OCI-LY7 (cell line): ENCODE results near the gene PPP4R1. TPM values are rescaled to one million over a fixed set of nuclear protein-coding genes. Genes with fewer than 3 reads are reported as not detected.
A peak's percentile ranks its signal among the peaks of the same experiment; 100 is the strongest.

Experiments used
- Bru-seq: library from RNA; stranded (reverse); fragments of 400-500 nt; gene quantifications from one replicate; lab custom pipeline; 2021; lab: Mats Ljungman, UMichigan
- BruChase-seq, 2 experiments: library from RNA; stranded (reverse); fragments of 400-500 nt; gene quantifications; one replicate each; lab custom pipeline; 2021; lab: Mats Ljungman, UMichigan
- BruUV-seq: library from RNA; stranded (reverse); fragments of 400-500 nt; replicated peaks from 2 replicates; lab custom pipeline; 2021; lab: Mats Ljungman, UMichigan
- CTCF ChIA-PET: fragments of 300-600 bp; sonication (Branson Sonifier 250); formaldehyde crosslinking; loops from one replicate; lab custom pipeline; 2022; ENCODE audit warnings: antibody characterized with exemption; ENCODE audit not compliant: unreplicated experiment; lab: Charles Lee
- POLR2A ChIA-PET: fragments of 300-600 bp; sonication (Branson Sonifier 250); formaldehyde crosslinking; loops from one replicate; lab custom pipeline; 2022; ENCODE audit warnings: antibody characterized with exemption; lab: Charles Lee
- DNase-seq: peaks from one replicate; pipeline ENCODE4 v3.0.0-alpha.2; 2015; ENCODE audit warnings: low spot score
- H2AFZ ChIP-seq: fragments of 200-600 bp; sonication (generic), shearing (Covaris generic); 2 replicates; pipeline ENCODE4 v1.6.1; 2014; ENCODE audit warnings: mild to moderate bottlenecking, antibody characterized with exemption, low read length, moderate library complexity
- H3K27ac ChIP-seq: fragments of 200-600 bp; sonication (generic); 2 replicates; pipeline ENCODE4 v1.5.1; 2014; ENCODE audit warnings: mixed run types, low read depth, mild to moderate bottlenecking, moderate library complexity, low read length, inconsistent platforms; ENCODE audit not compliant: poor library complexity, severe bottlenecking
- H3K36me3 ChIP-seq: fragments of 200-600 bp; sonication (generic); 2 replicates; pipeline ENCODE4 v1.6.1; 2014; ENCODE audit warnings: mild to moderate bottlenecking, antibody characterized with exemption, low read length, moderate library complexity, mixed read lengths; ENCODE audit not compliant: insufficient read depth
- H3K4me1 ChIP-seq: fragments of 200-600 bp; sonication (generic); 2 replicates; pipeline ENCODE4 v1.5.1; 2014; ENCODE audit warnings: mild to moderate bottlenecking, low read length; ENCODE audit not compliant: insufficient read depth, poor library complexity, severe bottlenecking
- H3K4me2 ChIP-seq: fragments of 200-600 bp; sonication (generic); 2 replicates; pipeline ENCODE4 v1.6.1; 2014; ENCODE audit warnings: mild to moderate bottlenecking, low read length
- H3K4me3 ChIP-seq: fragments of 200-600 bp; sonication (generic); 2 replicates; pipeline ENCODE4 v1.5.1; 2014; ENCODE audit warnings: mild to moderate bottlenecking, low read depth, low read length; ENCODE audit not compliant: poor library complexity, severe bottlenecking
- H3K79me2 ChIP-seq: fragments of 200-600 bp; sonication (generic); 2 replicates; pipeline ENCODE4 v1.6.1; 2016; ENCODE audit warnings: low read depth, mild to moderate bottlenecking, low read length, moderate library complexity, mixed read lengths; ENCODE audit not compliant: insufficient read depth
- H3K9me2 ChIP-seq: fragments of 200-600 bp; sonication (generic); 2 replicates; pipeline ENCODE4 v1.6.1; 2016; ENCODE audit warnings: mild to moderate bottlenecking, low read length, mixed read lengths; ENCODE audit not compliant: insufficient read depth
- H3K9me3 ChIP-seq: fragments of 200-600 bp; sonication (generic); 2 replicates; pipeline ENCODE4 v1.6.1; 2014; ENCODE audit warnings: mild to moderate bottlenecking, mixed run types, low read length, mixed read lengths
- H4K20me1 ChIP-seq: fragments of 200-600 bp; sonication (generic); 2 replicates; pipeline ENCODE4 v1.6.1; 2014; ENCODE audit warnings: mild to moderate bottlenecking, antibody characterized with exemption, low read length, moderate library complexity, mixed read lengths; ENCODE audit not compliant: insufficient read depth
- EZH2phosphoT487 ChIP-seq: fragments of 200-600 bp; sonication (generic); IDR thresholded peaks from 2 replicates; pipeline ENCODE4 v1.6.1; 2018; ENCODE audit warnings: low read depth, borderline replicate concordance, mild to moderate bottlenecking, mixed run types, antibody characterized with exemption, low read length, moderate library complexity, mixed read lengths
- intact Hi-C: fragments of 100-400 bp; cut with micrococcal nuclease; formaldehyde crosslinking; loops from one replicate; pipeline ENCODE4 v1.10.0; 2022; ENCODE audit not compliant: unreplicated experiment
- long read RNA-seq: library from polyadenylated mRNA; stranded (forward); transcript quantifications from one replicate; pipeline ENCODE4 v2.0.0, GENCODE V29; 2022
- total RNA-seq, 2 experiments: library from RNA; depleted of rRNA in 1 of 2; stranded (reverse); fragments of >200 nt in 1 of 2; shearing (Covaris generic) in 1 of 2; gene quantifications; 2 replicates each; pipeline ENCODE4 v1.2.3, GENCODE V29; 2014 to 2022
- TF ChIP-seq, protein P1 (sequence below): fragments of 200-600 bp; sonication (generic); conservative IDR thresholded peaks from 2 replicates; pipeline ENCODE4 v1.5.1; 2014; ENCODE audit warnings: mild to moderate bottlenecking, antibody characterized with exemption, low read length, moderate library complexity, mixed read lengths

Gene PPP4R1
- total RNA-seq (2014; rRNA removed; shearing (Covaris generic)) (64.9 and 95.9 TPM in 2 replicates), total RNA-seq (2022) (60.9 and 72.4 TPM in 2 replicates), Bru-seq, nascent RNA (percentile 81 among the genes with signal in this experiment), BruChase-seq, experiment 1, labeled RNA remaining after a 6-hour chase (percentile 75 among the genes with signal in this experiment), BruChase-seq, experiment 2, labeled RNA remaining after a 2-hour chase (percentile 75 among the genes with signal in this experiment)
- long read RNA-seq, transcript PPP4R1-202 (20 exons, 3,885 nt), result minor isoform, 7 of 42 reads
- long read RNA-seq, transcript PPP4R1-203 (20 exons, 3,925 nt), result major isoform, 12 of 42 reads
- long read RNA-seq, partial matches to known transcripts, result 4 of 42 reads
- long read RNA-seq, other reads (novel, unspliced or antisense), result 19 of 42 reads

GRCh38 chr18:9614401-9615279 lies at the start of gene PPP4R1:
Gene PPP4R1 (minus strand): TSS chr18:9614559. CDS start chr18:9614484, 75 bp downstream.
- intact Hi-C loops, result loop anchor here (2.0 to 10.0 kb wide), 4 partner anchors 300 to 910 kb away; partner anchors contain the start of genes NAPG and VAPA

DNA sequence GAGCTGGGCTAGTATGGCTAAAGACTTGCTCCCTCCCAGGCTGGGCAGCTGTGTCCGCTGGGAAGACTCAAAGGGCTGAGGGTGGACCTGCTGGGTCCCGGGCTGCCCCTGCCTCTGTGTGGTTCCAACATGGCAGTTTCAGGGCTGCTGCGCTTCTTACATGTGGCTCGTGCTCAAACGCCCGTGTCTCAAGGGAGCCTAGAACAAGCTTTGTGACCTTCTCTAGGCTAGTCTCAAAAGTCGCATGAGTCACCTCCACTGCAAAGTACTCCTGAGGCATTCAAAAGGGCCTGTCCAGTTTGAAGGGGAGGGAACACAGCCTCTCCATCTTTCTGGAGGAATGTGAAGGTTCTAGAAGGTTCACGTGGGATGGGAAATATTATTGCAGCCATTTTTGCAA lies 49.0 kb upstream of the PPP4R1 start:
- H3K36me3 ChIP-seq, result no peaks in the 10 kb centered on the region
- H3K9me2 ChIP-seq, result no peaks in the 10 kb centered on the region
- no peaks in the 10 kb centered on the region for H3K9me3 ChIP-seq
- H2AFZ ChIP-seq, result no peak overlapping the region
- H3K79me2 ChIP-seq, result no peaks in the 10 kb centered on the region
- H3K4me1 ChIP-seq, result no peaks in the 10 kb centered on the region
- intact Hi-C loops, result no loop called here
- TF ChIP-seq EZH2phosphoT487, result no peak
- TF ChIP-seq, protein P1, sequence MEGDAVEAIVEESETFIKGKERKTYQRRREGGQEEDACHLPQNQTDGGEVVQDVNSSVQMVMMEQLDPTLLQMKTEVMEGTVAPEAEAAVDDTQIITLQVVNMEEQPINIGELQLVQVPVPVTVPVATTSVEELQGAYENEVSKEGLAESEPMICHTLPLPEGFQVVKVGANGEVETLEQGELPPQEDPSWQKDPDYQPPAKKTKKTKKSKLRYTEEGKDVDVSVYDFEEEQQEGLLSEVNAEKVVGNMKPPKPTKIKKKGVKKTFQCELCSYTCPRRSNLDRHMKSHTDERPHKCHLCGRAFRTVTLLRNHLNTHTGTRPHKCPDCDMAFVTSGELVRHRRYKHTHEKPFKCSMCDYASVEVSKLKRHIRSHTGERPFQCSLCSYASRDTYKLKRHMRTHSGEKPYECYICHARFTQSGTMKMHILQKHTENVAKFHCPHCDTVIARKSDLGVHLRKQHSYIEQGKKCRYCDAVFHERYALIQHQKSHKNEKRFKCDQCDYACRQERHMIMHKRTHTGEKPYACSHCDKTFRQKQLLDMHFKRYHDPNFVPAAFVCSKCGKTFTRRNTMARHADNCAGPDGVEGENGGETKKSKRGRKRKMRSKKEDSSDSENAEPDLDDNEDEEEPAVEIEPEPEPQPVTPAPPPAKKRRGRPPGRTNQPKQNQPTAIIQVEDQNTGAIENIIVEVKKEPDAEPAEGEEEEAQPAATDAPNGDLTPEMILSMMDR, result no peak
- BruUV-seq, result no TSS peak
- ChIA-PET POLR2A (no interaction called here), CTCF (no interaction called here)
- H3K27ac ChIP-seq, result no peak overlapping the region
- no peak for DNase-seq
- H3K4me3 ChIP-seq, result no peak overlapping the region
- no peaks in the 10 kb centered on the region for H4K20me1 ChIP-seq
- no peak overlapping the region for H3K4me2 ChIP-seq

More at GRCh38 chr18:9614401-9615279, at the start of gene PPP4R1:
- Histone ChIP-seq H3K4me2 (peak within 1 kb of the TSS; percentile 76), H3K36me3 (peaks cover 14% of the 10 kb centered on the region), H3K9me3 (no peaks in the 10 kb centered on the region), H3K4me1 (peaks cover 20% of the 10 kb centered on the region), H3K79me2 (peaks cover 36% of the 10 kb centered on the region), H4K20me1 (0 out of 2 replicates have a peak, but pooled peaks cover 3% of the 10 kb centered on the region), H3K9me2 (no peaks in the 10 kb centered on the region), H2AFZ (peak within 1 kb of the TSS; percentile 90), H3K4me3 (peak within 1 kb of the TSS; percentile 94), H3K27ac (peak within 1 kb of the TSS; percentile 59)
- POLR2A ChIA-PET, result interaction anchor here (0.9 to 1.3 kb wide), 3 partner anchors 15 to 299 kb away, joined by 3 to 4 read pairs (median 3); partner anchors contain the start of gene VAPA
- no TSS peak for BruUV-seq
- TF ChIP-seq, protein P1, result no peak
- TF ChIP-seq EZH2phosphoT487, result no peak
- CTCF ChIA-PET, result no interaction called here
- peak; percentile 77 for DNase-seq
